HCT116 (cell line): Measurements from ENCODE around the gene SDK1.

Experiments
- CBX3 ChIP-seq: IDR thresholded peaks from 2 replicates; pipeline ENCODE4 v1.6.1; 2012; ENCODE audit warnings: low read depth
- CEBPB ChIP-seq: IDR thresholded peaks from 2 replicates; pipeline ENCODE4 v1.6.1; 2012; ENCODE audit warnings: low read depth
- CTCF ChIP-seq, 3 experiments: fragments of 200-600 bp in 1 of 3; sonication (generic) in 1 of 3; IDR thresholded peaks in 2 of 3; conservative IDR thresholded peaks in 1 of 3; 2 replicates each; pipeline ENCODE4 v1.5.1; 2012 to 2017; ENCODE audit warnings: low read depth in 2 of 3, low read length in 2 of 3, antibody characterized with exemption in 1 of 3, borderline replicate concordance in 1 of 3, control low read depth in 1 of 3, mild to moderate bottlenecking in 1 of 3, mixed read lengths in 1 of 3, mixed run types in 1 of 3, moderate library complexity in 1 of 3; ENCODE audit not compliant: insufficient read depth in 1 of 3
- RAD21 ChIP-seq: IDR thresholded peaks from 2 replicates; pipeline ENCODE4 v1.6.1; 2012; ENCODE audit warnings: low read depth, mild to moderate bottlenecking
- REST ChIP-seq: IDR thresholded peaks from 2 replicates; pipeline ENCODE4 v1.6.1; 2012; ENCODE audit warnings: low read depth

- no peak for TF ChIP-seq CTCF (IDR thresholded peaks at IDR 0.05 in 2 of 3, conservative IDR thresholded peaks at IDR 0.05 in 1 of 3; ENCODE audit: borderline replicate concordance in 1 of 3, insufficient read depth in 1 of 3, low read depth in 2 of 3, low read length in 2 of 3)
- TF ChIP-seq REST, result no peak
- TF ChIP-seq RAD21, result no peak
- TF ChIP-seq CBX3, result no peak
- no peak for TF ChIP-seq CEBPB
These were observed 560.9 kb downstream of the SDK1 start for GRCh38 chr7:3861941-3862340.
